Anterior cingulate cortex (tissue), 58 donors: ENCODE results near the gene TFPI.
A peak's percentile ranks its signal among the peaks of the same experiment; 100 is the strongest.

Source experiments
- DNase-seq, 58 donors: peaks; one replicate each; lab custom pipeline; 2025; lab: John Stamatoyannopoulos, UW

TFPI gene

DNA sequence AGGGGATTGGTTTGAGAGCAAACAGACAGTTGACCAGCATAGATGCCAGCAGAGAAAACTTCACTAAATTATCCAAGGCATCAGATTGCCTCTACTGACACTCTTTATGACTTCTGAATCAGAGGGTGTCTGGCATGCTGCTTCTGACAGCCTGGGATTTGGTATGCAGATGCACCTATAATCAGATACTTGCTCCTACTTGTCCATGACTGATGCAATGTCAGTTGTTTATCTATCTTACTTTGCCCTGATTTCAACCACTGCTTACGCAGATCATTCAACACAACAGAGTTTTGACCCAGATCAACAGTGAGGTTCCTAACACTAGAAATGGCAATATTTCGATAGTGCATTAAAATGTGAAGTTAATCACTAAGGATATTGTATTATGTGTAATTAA, 83.5 kb downstream of the TFPI start:
- DNase-seq, result no peak

DNA sequence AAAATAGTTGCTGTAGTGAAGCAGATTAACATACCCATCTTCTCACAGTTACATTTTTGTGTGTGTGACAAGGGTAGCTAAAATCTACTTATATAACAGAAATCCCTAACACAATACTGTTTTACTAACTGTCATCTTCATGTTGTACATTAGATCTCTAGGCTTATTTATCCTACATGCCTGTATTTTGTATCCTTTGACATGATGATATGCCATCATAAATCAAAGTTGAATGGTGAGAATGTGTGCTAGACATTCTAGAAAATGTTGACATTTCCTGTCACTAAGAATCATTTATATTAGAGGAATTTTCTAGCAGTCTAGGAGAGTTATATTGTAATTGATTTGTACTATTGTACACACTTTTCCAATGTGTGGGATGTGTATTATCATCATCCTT, 84.7 kb downstream of the TFPI start:
- DNase-seq, result no peak

DNA sequence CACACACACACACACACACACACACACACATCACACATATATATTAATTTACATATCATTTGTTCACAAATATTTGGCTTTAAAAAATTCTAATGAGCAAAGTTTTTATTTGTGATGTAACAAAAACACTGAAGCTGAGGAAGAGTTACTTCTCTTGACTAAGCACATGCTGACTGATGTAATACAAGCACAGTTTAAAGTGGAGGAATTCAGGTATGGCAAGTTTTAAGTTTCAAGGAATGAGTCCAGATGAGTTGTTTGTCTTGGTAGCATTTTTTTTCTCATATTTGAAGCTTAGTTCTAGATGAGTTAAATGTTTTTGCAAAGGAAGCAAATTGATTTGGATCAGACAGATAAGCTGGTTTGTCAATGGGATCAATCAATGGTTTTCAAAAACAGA, 86.0 kb downstream of the TFPI start:
- no peak for DNase-seq

DNA sequence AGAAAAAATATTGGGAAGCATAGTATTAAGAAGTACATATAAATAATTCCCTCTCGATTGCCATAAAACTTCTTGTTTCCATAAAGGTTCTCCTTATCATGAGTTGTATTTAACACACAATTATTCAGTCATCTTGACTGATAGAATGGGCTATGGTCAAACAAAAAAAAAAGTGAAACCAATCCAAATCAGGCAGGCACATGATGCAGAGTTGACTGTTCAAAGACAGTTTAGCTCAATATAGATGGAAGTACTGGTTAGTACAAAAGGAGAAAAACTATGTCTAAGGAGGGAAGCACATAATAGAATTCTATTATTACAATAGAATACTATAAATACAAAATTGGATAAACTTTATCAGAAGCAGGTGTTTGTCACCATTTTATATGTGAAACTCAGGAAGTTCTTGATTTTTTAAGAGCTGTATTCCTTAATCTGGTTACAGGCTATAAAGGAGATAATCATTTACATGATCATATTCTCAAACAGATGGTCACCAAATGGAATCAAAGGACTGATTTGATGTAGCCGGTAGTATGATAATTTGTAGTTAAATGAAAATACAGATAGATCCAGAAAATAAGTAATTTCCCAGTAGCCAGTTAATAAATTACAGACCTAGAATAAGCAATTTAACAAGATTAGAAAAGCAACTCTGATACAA, 88.0 kb downstream of the TFPI start:
- DNase-seq, result no peak

DNA sequence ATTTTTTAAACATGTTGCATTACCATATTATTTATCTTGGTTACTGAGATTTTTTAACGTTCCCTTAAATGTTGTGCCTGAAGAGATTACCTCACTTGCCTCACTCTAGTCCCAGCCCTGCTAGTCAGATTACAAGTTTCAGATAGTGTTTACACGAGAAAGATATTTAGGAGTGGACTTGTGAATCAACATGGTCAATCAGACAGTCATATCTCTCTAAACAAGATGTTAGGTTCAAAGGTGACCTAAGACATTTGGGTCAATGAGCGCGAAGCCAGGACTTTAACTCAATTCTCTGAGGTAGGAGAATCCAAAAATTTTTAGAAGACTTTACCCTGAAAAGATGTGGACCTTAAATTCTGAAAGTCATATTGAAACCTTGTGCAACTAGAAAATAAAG, 91.4 kb downstream of the TFPI start:
- DNase-seq, result no peak

DNA sequence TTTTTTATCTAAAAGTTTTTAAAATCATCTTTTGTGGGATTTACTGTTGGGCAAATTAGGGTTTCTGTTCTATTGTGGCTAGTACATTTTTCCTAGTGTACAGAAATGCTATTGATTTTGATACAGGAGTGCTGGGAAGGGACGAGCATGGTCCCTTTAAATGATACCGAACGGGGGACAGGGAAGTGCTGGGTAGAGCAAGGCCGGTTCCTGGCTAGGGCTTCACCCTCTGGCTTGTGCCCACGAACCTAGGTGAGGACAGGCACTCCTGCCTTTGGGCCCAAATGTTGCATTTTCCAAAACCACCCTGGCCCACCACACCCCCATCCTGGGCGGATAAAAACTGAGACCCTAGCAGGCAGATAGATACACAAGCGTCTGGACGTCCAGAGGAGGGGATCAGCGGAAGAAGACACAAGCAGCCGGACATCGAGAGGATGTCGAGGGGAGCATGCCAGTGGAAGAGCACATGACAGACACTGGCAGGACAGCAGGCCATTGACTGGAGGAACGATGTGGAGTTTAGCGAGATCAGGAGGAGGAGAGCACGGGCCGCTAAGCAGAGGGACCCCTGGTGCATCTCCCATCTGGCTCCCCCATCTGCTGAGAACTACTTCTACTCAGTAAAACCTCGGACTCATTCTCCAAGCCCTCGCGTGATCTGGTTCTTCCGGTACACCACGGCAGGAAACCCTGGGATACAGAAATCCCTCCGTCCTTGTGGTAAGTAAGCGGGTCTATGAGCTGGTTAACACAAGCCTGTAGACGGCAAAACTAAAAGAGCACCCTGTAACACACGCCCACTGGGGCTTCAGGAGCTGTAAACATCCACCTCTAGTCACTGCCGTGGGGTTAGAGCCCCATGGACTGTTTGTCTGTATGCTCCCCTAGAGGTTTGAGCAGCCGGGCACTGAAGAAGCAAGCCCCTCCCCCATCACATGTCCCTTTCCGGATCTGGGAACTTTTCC, 92.7 kb downstream of the TFPI start:
- no peak for DNase-seq

DNA sequence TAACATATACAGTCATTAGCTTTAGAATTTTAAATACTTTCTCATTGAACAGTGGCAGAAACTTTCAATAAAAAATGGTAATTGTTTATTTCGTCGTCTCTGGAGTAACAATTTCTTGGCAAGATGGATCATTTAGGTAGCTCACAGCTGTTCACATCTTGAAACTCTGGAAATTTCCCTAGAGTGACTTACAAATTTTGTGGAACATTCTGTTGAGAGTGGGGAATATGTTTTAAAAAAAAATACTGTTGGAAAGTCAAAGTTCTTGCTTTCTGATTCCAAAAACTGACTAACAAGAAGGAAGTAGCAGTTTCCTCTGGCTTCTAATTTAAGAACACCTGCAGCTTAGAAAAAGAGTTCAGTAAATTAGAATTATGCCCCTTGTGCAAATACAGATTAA, 95.0 kb downstream of the TFPI start:
- DNase-seq, result no peak

DNA sequence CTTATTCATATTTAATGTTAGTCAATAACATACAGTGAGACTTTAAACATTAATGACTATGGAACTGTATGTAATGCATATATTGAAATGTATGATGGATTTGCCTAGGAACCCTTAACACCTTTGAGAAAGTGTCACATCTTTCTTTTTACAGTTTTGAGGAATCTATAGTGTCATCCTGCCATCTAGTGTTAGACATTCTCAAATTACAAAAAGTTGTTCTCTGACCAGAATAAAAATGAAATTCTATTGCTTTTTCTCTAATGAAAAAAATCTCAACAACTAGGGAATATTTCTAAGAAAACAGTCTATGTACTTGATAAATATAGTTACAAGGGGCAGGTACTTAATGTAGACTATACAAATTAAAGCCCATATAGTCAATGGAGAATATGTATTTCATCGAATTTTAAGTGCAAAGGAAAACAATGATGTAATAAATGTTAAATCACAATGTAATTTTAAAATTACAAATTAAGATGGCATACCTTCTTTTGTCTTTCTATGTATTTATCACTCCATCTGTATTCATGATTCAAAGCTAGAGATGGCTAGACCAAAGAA, 101.1 kb downstream of the TFPI start:
- no peak for DNase-seq

DNA sequence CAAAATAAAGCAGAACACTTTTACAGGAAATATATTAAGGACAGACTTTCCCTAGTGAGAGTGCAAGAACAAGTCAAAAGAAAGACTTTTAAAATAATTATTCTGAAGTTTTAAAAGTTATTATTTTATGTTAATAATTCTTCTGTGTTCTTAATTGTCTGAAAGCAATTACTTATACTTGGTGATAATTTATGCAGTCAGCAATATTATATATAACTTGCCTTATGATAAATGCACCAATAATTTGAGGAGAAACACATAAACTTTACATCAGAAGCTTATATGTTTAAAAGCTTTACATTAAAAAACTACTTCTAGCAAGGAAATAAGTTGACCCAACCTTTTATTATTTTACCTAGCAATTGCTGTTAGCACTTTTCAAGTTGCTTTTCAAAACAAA, 102.7 kb downstream of the TFPI start:
- DNase-seq, result no peak

DNA sequence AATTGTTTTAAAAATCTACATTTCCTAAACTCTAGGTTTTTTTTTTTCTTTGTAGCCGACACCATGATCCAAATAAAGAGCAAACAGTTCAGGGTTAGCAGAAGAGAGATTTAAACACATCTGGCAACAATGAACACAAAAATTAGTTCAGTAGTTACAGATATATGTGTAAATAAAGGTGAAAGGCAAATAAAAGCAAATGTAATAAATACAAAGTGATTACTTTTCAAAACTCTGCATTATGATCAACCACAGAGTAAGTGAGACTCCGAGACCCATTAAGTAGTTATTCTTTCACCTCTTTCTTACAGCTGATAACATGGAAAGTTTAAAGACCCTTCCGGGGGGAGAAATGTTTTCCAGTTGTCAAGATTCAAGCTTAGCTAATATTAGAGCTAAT, 106.9 kb downstream of the TFPI start:
- DNase-seq, result no peak

DNA sequence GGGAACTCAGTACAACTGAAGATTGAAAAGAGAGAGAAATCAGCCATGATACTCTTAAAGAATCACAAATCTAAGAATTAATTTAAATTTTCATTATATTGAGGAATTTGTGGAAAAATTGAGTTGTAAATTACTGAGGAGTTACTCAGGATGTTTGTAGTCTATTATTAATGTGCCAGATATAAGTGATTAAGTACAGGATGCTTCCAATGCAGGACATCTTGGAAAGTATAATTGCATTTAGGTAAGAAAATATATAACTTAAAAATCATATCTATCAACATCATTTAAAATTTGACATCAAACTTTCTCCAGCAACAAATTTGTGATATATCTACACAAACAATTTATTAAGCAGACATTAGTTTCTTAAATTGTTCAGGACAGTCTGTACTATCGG, 107.5 kb downstream of the TFPI start:
- no peak for DNase-seq

DNA sequence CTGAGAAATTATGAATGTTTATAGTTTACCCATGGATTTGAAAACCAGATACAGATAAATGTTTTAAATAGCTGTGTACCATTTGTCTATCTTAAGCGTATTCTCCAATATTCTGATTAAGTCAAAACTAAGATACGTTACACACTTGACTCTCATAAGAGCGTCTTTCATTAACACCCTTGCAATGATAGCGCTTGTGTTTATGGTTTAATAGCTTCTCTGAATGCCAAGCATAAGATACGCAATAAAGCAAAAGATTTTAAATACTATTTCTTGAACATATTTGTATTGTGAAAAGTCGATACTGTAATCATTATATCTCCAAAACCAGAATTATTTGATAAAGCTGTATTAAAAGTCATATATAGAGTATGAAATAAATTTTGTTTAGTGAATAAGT, 109.2 kb downstream of the TFPI start:
- DNase-seq, result no peak

DNA sequence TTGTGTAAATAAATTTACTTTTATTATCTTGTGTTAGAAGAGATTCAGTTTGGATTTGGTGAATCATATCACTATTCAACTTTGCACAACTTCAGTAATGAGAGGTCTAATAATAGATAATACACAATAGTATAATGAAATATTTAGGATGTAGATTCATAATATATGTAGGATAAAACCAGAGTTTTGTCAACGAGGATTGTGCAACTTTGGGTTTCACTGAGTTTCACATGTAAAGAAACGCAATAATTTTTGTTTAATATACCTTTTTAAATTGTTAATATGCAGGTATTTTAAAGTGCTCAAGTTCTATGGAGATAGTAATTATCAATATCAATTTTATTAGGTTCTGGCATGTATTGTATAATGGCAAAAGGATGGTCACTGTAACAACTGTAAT, 111.5 kb downstream of the TFPI start:
- DNase-seq, result no peak

DNA sequence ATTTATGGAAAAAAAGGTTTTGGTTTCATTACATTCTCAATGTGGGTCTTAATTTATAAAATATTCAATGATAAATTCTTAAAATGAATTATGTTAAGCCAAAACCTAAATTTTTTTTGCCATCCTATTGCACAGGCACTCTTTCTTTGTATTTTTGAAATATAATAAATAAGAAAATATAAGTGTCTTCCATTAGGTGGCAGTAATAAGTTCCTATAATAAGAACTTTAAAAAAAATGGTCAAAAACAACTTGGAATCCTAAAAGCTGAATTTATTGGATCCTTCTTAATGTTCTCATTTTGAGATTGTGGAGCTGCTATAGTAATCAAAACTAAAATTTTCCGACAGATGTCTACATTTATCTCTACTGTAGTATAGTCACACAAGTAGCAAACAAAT, 111.9 kb downstream of the TFPI start:
- no peak for DNase-seq

DNA sequence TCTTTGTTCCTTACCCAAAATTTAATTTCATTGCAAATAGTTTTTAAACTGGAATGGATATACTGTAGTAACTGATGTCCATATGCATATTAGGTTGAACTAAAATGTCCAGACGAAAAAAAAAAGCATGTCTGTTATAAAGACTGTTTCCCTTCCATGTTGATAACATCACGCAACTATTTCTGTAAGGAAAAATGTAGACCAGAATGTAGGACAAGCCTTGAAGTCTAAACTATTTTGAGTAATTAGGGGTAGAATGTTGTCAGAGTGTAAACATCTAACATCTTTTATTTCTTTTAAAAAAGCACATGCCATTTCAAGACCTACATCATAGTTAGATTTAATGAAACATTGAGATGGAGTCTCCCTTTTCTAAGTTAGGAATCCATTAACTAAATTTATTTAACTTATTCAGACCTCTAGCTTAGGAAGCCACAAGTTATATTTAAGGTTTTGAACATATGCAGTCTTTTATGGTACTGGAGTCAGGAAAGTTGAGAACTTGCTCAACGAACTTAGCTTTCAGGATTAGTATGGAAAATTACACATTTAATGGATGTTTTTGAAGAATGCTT, 114.0 kb downstream of the TFPI start:
- no peak for DNase-seq

DNA sequence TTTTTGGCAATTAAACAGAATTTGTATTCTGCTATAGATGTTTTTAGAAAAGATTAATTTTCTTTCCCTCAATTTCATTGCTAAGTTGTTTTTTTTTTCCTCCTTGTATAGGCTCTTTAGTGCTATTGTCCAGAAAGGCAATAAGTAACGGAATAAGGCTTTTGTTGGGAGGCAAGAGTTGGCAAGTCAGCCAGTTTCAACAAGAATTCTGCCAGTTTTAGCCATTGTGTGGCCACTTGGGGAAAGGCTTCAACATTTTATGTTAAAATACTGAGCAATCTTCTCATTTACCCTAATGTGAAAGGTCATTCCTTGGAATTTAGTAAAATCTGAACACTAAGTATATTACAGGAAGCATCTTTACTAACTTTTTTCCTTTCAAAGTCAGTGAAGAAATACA, 115.8 kb downstream of the TFPI start:
- peak in 1 of 58 donors; percentile 21 for DNase-seq

DNA sequence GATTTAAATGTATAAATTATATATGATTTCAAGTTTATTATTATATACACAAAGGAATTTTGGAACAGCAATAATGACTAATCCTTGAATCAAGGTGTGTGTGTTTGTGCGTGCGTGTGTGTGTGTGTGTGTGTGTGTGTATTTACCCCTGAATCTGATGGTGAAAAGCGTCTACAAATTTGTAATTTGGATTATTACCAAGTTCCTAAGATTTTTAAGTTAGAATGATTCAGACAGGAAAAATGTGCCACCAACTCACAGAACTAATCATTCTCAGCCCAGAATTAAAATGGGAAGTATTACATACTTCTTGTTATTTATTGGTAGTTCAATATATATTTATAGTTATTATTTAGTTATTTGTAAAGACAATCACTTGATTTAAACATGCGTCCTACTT, 118.5 kb downstream of the TFPI start:
- no peak for DNase-seq

DNA sequence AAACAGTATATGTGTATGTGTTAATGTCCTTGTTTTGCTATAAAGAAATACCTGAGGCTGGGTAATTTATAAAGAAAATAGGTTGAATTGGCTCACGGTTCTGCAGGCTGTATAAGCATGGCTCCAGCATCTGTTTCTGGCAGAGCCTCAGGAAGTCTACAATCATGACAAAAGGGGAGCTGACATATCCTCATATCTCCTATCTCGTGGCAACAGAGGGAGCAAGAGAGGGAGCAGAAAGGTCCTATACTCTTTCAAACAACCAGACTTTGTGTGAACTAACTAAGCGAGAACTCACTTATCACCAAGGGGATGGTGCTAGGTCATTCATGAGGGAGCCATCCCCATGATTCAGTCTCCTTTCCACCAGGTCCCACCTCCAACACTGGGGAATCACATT, 119.2 kb downstream of the TFPI start:
- DNase-seq, result no peak

DNA sequence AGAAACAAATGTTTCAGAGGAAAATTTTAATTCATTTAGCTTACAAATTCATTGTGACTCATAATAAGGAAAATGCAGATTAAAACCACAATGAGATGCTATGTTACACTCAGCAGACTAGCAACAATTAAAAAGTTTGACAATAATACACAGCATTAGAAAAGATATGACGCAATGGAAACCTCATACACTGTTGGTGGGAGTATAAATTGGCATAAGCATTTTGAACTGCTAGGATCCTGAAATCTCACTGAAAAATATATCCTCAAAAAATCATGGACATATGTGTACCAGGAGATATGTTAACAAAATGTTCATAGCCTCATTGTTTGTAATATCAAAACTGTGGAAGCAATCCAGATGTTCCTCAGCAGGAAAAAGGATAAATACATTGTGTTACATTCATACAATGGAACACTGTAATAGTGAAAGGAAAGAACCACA, 119.9 kb downstream of the TFPI start:
- no peak for DNase-seq

DNA sequence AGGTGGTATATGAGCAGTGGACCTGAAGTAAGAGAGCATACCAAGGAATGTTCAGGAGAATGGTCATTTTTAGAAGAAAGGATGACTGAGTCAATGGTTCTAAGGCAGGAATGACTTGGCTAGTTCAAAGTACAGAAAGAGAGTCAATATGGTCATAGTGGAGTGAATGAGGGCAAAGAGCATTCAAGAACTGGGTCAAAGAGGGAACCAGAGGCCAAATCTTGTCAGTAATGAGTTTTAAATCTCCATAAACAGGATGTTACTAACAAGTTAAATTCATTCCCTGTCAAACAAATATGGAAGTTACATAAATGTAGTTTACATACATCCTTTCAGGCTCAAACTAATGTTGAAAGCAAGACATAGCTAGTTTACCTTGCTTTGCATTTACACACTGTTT, 122.3 kb downstream of the TFPI start:
- no peak for DNase-seq

DNA sequence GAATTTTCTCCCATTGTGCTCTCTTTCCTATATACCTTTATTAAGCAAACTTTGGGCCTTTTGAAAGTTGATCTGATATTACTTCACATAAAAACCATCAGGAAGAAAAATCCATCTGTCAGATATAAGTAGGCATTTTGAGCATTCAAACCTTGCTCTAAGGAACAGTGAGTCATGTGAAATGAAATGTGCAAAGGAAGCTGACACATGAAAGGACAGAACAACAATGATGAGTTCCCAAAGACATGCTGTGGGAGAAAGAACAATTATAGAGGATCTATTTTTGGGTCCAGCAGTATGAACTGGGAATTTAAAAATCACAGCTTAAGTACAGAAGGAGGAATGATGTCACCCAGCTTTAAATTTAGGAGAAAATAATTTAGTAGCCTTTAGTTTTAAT, 124.2 kb downstream of the TFPI start:
- peak in 1 of 58 donors; percentile 17 for DNase-seq
